ENCODE results near the gene HOXA5. TPM values are rescaled to one million over a fixed set of nuclear protein-coding genes. Genes with fewer than 3 reads are reported as not detected.

The HOXA5 gene
- total RNA-seq, 1 experiment from 2014 or later: 6.7 TPM

GRCh38 chr7:27189997-27190748 lies 46.7 kb upstream of the HOXA5 start:
- ChIA-PET RAD21 (ENCODE audit: low non-redundant PET in 1 of 2, low total read pairs in 2 of 2, uncharacterized antibody in 2 of 2, unreplicated experiment in 2 of 2) (no interaction called here), POLR2A (no interaction called here), CTCF (interaction anchor here (1.5 to 2.2 kb wide), 2 partner anchors 10 to 11 kb away, joined by 3 to 9 read pairs; partner anchors contain the start of gene HOXA13)
- H3K79me2 ChIP-seq (ENCODE audit: insufficient read depth, low read length): no peaks in the 10 kb centered on the region
- no peak overlapping the region for H3K4me2 ChIP-seq (ENCODE audit: low read length)
- BruUV-seq (replicated peaks): no TSS peak
- H3K9ac ChIP-seq (ENCODE audit: low read length): no peak overlapping the region
- TF ChIP-seq YY1 (IDR thresholded peaks at IDR 0.05; ENCODE audit: extremely low read depth, insufficient replicate concordance, low read depth, low read length): no peak
- TF ChIP-seq EGR1 (IDR thresholded peaks at IDR 0.05; ENCODE audit: low read depth): no peak
- TF ChIP-seq CEBPB (IDR thresholded peaks at IDR 0.05; ENCODE audit: low read depth): no peak
- TF ChIP-seq TCF7L2 (IDR thresholded peaks at IDR 0.05; ENCODE audit: borderline replicate concordance, extremely low read depth, insufficient read depth, insufficient read length): no peak
- TF ChIP-seq ELF1 (IDR thresholded peaks at IDR 0.05; ENCODE audit: borderline replicate concordance, low read depth): no peak
- no peak for TF ChIP-seq SIN3A (IDR thresholded peaks at IDR 0.05; ENCODE audit: low read depth)
- TF ChIP-seq RAD21 (IDR thresholded peaks at IDR 0.05; ENCODE audit: low read depth): no peak
- TF ChIP-seq SRF (IDR thresholded peaks at IDR 0.05; ENCODE audit: low read depth): no peak
- no peak for TF ChIP-seq JUND (IDR thresholded peaks at IDR 0.05)
- no peak for TF ChIP-seq CTCF (IDR thresholded peaks at IDR 0.05 in 2 of 3, conservative IDR thresholded peaks at IDR 0.05 in 1 of 3; ENCODE audit: borderline replicate concordance in 1 of 3, insufficient read depth in 1 of 3, low read depth in 2 of 3, low read length in 2 of 3)
- no peak overlapping the region for H2AFZ ChIP-seq (ENCODE audit: low read depth, low read length, poor library complexity, severe bottlenecking)
- H4K20me1 ChIP-seq (ENCODE audit: insufficient read depth): no peaks in the 10 kb centered on the region
- no peaks in the 10 kb centered on the region for H3K27me3 ChIP-seq (ENCODE audit: insufficient read depth, low read length)
- no peaks in the 10 kb centered on the region for H3K36me3 ChIP-seq (ENCODE audit: control insufficient read depth in 1 of 2, insufficient read depth in 2 of 2, low read length in 2 of 2)
- ATAC-seq (no peak), DNase-seq (ENCODE audit: low read depth, low spot score) (no peak)
- H3K4me3 ChIP-seq (replicated peaks in 1 of 2; ENCODE audit: low read depth in 1 of 2, low read length in 2 of 2): no peak overlapping the region
- intact Hi-C loops (cut with micrococcal nuclease): loop anchor here (10.0 kb wide), 2 partner anchors 555 to 1435 kb away; partner anchors contain the start of gene TAX1BP1
- H3K27ac ChIP-seq (ENCODE audit: low read depth, low read length): no peak overlapping the region
- no peaks in the 10 kb centered on the region for H3K9me3 ChIP-seq (ENCODE audit: control insufficient read depth in 1 of 2, insufficient read depth in 1 of 2, low read depth in 1 of 2, low read length in 2 of 2)
- no peaks in the 10 kb centered on the region for H3K9me2 ChIP-seq (ENCODE audit: insufficient read depth)
- H3K4me1 ChIP-seq (ENCODE audit: control insufficient read depth in 1 of 2, insufficient read depth in 2 of 2, low read length in 2 of 2): peaks cover 4 to 5% of the 10 kb centered on the region in 2 experiments; a peak in 2 of 4 replicates
